ENCODE data around the gene MFN1.
"Not testable (repeated sequence)": the region's sequence is repeated elsewhere in the genome, so short reads cannot be mapped to it uniquely, and the experiment has no call there.

- TF ChIP-seq, protein P1, sequence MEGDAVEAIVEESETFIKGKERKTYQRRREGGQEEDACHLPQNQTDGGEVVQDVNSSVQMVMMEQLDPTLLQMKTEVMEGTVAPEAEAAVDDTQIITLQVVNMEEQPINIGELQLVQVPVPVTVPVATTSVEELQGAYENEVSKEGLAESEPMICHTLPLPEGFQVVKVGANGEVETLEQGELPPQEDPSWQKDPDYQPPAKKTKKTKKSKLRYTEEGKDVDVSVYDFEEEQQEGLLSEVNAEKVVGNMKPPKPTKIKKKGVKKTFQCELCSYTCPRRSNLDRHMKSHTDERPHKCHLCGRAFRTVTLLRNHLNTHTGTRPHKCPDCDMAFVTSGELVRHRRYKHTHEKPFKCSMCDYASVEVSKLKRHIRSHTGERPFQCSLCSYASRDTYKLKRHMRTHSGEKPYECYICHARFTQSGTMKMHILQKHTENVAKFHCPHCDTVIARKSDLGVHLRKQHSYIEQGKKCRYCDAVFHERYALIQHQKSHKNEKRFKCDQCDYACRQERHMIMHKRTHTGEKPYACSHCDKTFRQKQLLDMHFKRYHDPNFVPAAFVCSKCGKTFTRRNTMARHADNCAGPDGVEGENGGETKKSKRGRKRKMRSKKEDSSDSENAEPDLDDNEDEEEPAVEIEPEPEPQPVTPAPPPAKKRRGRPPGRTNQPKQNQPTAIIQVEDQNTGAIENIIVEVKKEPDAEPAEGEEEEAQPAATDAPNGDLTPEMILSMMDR (IDR thresholded peaks at IDR 0.05), result not testable (repeated sequence)
- not testable (repeated sequence) for TF ChIP-seq POLR2AphosphoS5 (IDR thresholded peaks at IDR 0.05)
These were observed 40.1 kb upstream of the MFN1 start for GRCh38 chr3:179307362-179307761.
